Right renal pelvis (tissue), 4 donors: ENCODE data around the gene OCIAD1. TPM values are rescaled to one million over a fixed set of nuclear protein-coding genes. Genes with fewer than 3 reads are reported as not detected.
"Not testable (repeated sequence)": the region's sequence is repeated elsewhere in the genome, so short reads cannot be mapped to it uniquely, and the experiment has no call there.

ENCODE experiments used
- DNase-seq, 4 donors: peaks; one replicate each; pipeline ENCODE4 v3.0.0-alpha.2; 2013; ENCODE audit warnings: low read depth in 4 of 4, low spot score in 3 of 4, missing footprints in 1 of 4
- polyA plus RNA-seq, 4 donors: library from polyadenylated mRNA; unstranded; fragments of 120-200 nt; gene quantifications; one replicate each; pipeline ENCODE4 v1.2.1, GENCODE V29; 2013; ENCODE audit not compliant: insufficient read length in 4 of 4

OCIAD1 gene
- polyA plus RNA-seq, 4 donors: 240 to 318 (median 287) TPM

DNA sequence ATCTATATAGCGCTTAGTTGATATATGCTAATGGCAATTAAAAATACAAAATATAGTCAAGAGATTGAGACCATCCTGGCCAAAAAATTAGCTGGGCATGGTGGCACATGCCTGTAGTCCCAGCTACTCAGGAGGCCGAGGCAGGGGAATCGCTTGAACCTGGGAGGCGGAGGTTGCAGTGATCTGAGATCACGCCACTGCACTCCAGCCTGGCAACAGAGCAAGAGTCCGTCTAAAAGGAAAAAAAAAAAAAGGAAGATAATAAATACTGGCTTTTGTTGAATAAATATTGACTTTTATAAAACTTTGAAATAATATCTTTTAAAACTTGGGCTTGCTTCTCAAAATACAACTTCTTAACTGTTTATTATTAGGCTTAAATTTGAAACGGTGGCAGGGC is 14.6 kb upstream of the OCIAD1 start:
- not testable (repeated sequence) for DNase-seq

DNA sequence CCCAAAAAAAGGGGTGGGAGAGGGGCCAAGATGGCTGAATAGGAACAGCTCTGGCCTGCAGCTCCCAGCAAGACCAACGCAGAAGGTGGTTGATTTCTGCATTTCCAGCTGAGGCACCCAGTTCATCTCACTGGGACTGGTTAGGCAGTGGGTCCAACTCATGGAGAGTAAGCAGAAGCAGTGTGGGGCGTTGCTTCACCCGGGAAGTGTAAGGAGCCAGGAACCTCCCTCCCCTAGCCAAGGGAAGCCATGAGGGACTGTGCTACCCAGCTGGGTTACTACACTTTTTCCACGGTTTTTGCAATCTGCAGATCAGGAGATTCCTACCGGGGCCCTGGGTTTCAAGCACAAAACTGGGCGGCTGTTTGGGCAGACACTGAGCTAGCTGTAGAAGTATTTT is 13.9 kb upstream of the OCIAD1 start:
- no peak for DNase-seq

DNA sequence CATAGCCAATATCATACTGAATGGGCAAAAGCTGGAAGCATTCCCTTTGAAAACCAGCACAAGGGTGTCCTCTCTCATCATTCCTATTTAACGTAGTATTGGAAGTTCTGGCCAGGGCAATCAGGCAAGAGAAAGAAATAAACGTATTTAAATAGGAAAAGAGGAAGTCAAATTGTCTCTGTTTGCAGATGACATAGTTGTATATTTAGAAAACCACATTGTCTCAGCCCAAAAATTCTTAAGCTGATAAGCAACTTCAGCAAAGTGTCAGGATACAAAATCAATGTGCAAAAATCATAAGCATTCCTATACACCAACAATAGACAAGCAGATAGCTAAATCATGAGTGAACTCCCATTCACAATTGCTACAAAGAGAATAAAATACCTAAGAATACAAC is 9.5 kb upstream of the OCIAD1 start:
- DNase-seq: not testable (repeated sequence)

DNA sequence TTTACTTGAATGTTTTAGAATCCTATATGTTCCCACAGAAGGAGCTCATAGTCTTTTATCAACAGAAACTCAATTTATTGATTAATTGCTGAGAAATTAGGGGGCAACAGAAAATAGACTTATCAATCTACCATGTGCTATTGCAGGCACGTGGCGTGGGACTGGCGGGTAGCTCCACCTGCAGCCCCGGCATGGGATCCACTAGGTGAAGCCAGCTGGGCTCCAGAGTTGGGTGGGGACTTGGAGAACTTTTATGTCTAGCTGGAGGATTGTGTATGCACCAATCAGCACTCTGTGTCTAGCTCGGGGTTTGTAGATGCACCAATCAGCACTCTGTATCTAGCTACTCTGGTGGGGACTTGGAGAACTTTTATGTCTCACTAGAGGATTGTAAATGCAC is 3.3 kb upstream of the OCIAD1 start:
- no peak for DNase-seq

DNA sequence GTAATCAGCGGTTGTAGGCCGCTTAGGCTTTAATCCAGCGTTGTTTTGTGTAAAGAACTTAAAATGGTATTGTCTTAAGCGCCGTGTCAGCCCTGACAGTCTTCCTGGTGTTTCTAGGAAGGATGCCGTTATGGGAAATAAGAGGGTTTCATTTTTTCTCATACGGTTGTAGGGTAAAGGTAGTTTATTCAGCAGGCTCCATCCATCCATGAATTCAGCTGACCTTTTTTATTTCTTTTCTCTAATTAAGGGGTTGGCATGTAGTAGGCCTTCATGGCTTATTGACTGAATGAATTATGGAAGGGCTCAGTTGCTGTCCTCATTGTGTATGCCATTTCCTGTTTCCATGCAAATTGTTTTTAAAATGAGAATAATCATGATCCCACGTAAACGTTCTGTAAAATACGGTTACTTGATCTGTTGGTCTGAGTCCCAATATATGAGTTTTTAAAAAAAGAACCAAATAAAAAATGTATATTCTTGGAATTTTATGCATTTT is 693 bp downstream of the OCIAD1 start:
- peak in 2 of 4 donors; percentile 20 for DNase-seq

DNA sequence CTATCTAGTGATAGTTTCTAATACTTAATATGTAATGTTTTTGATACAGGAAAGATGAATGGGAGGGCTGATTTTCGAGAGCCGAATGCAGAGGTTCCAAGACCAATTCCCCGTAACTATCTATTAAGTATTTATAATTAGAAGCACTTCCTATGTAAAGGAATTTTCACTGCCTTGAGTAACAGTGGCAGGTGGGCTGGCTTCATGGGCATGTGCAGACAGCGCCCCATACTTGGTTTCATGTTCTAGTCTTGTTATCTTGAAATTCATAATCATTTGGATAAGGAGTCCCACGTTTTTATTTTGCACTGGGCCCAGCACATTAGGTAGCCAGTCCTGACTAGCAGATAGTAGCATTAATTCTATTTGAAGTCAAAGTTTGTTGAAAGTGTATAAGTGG is 1.7 kb downstream of the OCIAD1 start:
- no peak for DNase-seq

DNA sequence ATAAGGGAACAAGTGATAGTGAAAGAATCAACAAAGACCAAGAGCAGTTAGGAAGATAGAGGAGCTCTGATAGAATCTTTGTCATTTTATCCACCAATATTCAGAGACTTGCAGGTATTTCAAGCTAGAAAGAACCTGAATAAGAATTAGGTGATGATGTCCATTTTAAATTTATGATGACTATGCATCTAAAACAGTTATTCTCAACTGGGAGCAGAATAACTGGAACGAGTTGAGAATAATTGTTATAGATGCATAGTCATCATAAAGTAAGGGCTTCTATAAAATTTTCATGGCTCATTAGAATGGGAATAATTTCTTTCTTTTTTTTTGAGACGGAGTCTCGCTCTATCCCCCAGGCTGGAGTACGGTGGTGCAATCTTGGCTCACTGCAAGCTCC is 5.8 kb downstream of the OCIAD1 start:
- DNase-seq: no peak

DNA sequence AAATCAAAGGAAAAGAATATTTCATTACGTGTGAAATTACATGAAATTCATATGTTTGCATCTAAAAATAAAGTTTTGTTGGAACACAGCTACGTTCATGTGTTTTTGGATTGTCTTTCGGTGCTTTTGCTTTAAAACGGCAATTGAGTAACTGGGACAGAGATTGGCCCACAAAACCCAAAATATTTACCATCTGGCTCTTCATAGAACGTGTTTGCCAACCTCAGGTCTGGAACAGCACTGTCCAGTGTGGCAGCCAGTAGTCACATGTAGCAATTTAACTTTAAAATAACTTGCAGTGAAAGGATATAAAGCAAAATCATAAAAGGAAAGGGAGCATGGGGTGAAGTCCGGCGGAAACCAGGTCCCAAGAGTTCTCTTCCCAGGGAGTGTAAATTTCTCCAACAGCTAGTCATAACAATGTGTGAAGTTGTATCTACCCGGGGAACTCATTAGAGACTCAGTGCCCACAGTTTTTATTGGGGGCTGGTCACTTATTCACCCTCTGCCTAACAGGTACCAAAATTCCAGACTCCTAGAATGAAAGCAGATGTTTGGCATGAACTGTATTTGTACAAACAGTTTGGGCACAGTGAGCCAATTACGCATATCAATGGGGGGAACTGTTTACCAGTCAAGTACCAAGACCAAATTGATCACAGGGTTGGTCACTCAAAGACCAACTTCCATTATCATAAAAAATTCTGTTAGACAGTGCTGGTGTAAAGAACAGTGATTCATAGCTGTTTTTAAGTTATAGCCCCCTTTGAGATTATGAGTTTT is 10.3 kb downstream of the OCIAD1 start:
- DNase-seq: no peak

DNA sequence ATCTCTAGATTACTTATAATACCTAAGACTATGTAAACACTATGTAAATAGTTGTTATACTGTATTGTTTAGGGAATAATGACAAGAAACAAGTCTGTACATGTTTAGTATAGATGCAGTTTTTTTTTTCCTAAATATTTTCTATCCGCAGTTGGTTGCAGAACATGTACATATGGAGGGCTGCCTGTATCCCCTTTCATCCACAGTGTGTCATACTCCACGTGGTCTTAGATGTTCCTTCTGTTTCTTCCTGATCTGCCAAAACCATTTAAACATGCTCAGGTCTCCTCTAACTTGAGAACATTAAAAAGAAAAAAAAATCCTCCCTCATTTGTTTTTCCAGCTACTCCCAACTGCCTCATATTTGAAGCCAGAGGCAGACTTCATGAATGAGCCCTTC is 14.0 kb downstream of the OCIAD1 start:
- no peak for DNase-seq

DNA sequence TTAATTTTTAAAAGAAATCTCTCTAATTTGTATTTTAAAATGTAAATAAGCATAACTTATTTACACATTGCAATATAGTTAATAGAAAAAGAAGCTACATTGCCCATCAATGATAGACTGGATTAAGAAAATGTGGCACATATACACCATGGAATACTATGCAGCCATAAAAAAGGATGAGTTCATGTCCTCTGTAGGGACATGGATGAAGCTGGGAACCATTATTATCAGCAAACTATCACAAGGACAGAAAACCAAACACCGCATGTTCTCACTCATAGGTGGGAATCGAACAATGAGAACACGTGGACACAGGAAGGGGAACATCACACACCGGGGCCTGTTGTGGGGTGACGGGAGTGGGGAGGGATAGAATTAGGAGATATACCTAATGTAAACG is 17.9 kb downstream of the OCIAD1 start:
- not testable (repeated sequence) for DNase-seq

DNA sequence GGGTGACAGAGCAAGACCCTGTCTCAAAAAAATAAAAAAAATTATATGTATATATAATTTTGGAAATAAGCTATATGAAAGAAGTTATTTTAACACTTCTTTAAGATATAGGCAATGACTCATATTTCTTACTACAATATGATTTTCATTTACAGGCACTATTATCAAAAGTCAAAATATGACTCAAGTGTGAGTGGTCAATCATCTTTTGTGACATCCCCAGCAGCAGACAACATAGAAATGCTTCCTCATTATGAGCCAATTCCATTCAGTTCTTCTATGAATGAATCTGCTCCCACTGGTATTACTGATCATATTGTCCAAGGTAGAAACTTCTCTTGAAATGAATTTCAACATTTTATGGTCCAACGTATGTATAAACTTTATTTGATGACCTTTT is 20.8 kb downstream of the OCIAD1 start:
- no peak for DNase-seq

DNA sequence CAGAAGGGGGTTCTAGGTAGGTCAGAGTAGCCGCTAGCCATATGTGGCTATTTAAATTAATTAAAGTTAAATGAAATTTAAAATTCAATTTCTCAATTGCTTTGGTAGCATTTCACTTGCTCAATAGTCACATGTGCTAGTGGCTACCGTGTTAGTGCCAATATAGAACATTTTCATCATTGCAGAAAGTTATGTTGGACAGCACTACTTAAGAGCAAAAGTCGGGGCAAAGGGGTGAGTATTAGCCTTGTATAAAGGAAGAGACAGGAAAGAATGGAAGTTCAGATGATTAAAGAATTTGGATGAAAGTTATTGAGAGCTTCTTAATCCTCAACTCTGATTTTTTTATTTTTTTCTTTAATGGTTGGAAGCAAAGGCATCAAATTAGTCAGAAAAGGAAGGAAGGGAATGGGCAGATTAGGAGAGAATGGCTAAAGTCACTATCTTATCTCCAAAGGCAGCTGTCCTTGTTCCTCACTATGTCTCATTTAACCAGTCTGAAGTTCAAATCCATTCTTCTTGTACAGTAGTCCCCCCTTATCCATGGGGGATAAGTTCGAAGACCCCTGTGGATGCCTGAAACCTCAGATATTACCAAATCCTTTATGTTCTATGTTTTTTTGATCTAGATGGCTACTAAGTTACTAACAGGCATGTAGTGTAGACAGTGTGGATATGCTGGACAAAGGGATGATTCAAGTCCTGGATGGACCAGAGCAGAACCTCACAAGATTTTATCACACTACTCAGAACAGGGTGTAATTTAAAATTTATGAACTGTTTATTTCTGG is 22.9 kb downstream of the OCIAD1 start:
- no peak for DNase-seq

DNA sequence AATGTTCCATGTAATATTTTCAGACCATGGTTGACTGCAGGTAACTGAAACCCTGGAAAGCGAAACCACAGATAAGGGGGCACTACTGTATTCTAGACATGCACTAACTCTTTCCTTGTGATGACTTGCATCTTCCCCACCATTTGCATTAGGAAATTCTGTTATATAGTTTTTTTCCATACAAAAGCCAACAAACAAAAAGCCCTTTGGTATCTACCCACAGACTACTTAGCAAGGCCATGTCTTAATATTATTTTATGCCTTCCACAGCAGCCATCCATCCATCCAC is 23.5 kb downstream of the OCIAD1 start:
- no peak for DNase-seq

DNA sequence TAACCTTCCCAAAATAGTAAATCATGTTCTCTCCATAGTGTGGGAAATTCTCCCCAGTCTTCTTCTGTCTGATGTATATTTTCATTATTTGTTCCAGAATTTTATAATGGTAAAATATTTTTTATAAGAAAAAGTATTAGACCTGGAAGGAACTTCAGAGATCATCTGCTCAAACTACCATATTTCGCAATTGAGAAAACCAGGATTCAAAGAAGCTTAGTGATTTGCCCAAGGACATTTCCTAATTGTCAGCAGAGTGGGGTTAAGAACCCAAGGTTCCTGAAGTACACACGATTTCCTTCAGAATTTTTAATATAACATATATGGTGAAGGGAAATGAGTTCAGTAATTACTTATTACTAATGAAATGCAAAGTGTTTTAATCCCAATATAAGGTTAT is 24.1 kb downstream of the OCIAD1 start:
- no peak for DNase-seq

DNA sequence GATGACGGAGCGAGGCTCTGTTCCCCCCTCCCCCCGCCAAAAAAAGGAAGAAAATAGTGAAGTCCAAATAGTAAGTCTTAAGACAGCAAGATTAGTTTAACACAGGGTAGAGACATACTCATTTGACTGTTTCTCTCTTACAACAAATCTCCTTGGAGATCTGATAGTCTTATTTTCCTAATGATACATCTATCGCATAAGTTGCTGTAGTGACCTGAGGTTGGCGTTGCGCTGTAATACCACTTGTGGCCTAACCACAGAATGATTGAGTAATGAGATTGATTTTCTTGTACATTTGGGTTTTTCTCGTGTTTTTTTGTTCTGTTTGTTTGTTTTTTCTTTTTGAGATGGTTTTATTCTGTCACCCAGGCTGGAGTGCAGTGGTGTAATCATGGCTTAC is 27.2 kb downstream of the OCIAD1 start:
- DNase-seq: no peak

DNA sequence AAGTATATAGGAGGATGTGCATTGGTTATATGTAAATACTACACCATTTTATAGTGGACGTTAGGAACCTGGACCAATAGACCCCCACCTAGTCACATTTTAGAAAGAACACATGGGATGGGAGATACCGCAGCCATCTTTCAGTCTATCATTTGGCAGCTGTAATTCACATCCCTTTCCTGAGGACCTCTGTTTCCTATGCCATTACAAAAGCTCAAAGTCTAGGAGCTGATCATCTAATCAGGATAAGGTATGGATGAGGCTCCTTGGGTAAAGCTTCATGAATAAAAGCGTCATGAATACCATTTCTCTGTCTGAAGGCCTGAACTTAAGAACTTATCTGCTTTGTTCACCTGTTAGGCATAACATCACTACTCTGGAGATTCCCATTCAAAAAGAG is 31.1 kb downstream of the OCIAD1 start:
- DNase-seq: no peak

DNA sequence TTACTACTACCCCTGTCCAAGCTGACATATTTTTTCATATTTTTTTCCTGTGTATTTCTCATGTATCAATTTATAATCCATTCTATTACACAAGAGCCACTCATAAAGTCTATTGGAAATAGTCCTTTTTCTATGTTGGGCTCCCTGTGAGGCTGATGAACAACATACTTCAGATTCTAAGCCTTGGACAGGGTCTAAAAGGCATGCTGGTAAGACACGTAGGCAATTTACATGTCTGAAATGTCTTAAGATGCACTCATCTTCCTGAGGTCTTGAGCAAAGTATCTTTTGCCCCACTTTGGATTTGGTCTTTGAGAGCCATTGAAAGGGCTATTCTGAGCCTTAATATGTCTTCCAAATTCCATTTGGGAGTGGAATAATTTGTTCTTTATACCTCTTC is 31.8 kb downstream of the OCIAD1 start:
- no peak for DNase-seq

DNA sequence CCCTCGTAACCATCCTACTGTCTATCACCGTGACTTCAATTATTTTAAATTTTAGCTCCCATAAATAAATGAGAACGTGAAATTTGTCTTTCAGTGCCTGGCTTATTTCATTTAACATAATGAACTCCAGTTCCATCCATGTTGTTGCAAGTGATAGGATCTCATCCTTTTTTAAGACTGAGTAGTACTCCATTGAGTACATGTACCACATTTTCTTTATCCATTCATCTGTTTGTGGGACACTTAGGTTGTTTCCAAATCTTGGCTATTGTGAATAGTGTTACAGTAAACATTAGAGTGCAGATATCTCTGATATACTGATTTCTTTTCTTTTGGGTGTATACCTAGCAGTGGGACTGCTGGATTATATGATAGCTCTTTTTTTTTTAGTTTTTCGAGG is 32.8 kb downstream of the OCIAD1 start:
- no peak for DNase-seq

DNA sequence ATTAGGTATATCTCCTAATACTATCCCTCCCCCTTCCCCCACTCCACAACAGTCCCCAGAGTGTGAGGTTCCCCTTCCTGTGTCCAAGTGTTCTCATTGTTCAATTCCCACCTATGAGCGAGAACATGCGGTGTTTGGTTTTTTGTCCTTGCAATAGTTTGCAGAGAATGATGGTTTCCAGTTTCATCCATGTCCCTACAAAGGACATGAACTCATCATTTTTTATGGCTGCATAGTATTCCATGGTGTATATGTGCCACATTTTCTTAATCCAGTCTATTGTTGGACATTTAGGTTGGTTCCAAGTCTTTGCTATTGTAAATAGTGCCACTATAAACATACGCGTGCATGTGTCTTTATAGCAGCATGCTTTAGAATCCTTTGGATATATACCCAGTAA is 33.8 kb downstream of the OCIAD1 start:
- not testable (repeated sequence) for DNase-seq

DNA sequence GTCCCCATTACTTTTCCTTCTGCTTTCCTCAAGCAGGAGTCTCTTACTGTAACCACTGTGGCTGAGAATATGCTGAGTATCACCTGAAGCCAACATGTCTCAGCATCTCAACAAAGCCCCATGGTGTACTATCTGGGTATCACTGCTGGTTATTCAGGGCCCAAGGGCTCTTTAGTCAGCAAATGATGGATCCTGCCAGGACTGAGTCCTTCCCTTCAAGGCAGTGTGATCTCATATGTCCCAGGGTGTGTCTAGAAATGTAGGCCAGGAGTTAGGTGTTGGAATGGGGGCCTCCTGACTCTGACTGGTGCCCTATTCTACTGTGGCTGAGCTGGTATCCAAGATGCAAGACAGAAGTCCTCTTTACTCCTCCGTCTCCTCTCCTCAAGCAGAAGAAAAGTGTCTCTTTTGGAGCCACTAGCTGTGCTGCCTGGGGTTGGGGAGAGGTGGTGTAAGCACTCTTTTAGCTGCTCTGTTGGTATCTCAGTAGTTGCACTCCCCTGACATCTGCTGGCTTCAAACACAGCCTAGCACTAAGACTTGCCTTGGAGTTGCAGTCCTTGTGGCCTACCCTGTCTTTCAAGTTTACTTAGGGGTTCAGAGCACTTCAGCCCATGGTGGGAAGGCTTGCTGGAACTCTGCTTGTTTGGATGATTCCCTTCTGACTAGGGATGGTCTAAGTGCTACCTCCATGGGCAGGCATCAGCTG is 47.1 kb downstream of the OCIAD1 start:
- no peak for DNase-seq
